H1 (cell line): Measurements from ENCODE around the gene RFX2. TPM values are rescaled to one million over a fixed set of nuclear protein-coding genes. Genes with fewer than 3 reads are reported as not detected.
A peak's percentile ranks its signal among the peaks of the same experiment; 100 is the strongest.

Experiments
- CTCF ChIA-PET: fragments of 300-600 bp; sonication (Branson Sonifier 250); formaldehyde crosslinking; loops from one replicate; lab custom pipeline; 2021; ENCODE audit not compliant: partially characterized antibody; lab: Charles Lee
- POLR2A ChIA-PET: fragments of 300-600 bp; sonication (Branson Sonifier 250); formaldehyde crosslinking; loops from one replicate; lab custom pipeline; 2021; ENCODE audit warnings: inconsistent platforms; ENCODE audit not compliant: partially characterized antibody; lab: Charles Lee
- DNase-seq, 2 experiments: peaks; one replicate each; pipeline versions ENCODE4 v3.0.0 to v3.0.0-alpha.2; 2010 to 2022; ENCODE audit warnings: low spot score in 2 of 2, low read depth in 1 of 2, mixed read lengths in 1 of 2
- FAIRE-seq: peaks from 2 replicates; lab custom pipeline; 2011; peaks lifted over from hg19 to GRCh38; lab: Jason Lieb, UNC
- H2AFZ ChIP-seq: 2 replicates; pipeline ENCODE4 v1.8.1; 2012; ENCODE audit warnings: low read length, inconsistent platforms
- H2AK5ac ChIP-seq: 2 replicates; pipeline ENCODE4 v1.6.1; 2013; ENCODE audit warnings: low read depth, low read length
- H2BK120ac ChIP-seq: replicated peaks from 2 replicates; pipeline ENCODE3; 2013; ENCODE audit warnings: low read depth, low read length, inconsistent platforms
- H2BK12ac ChIP-seq: 2 replicates; pipeline ENCODE4 v1.6.1; 2013; ENCODE audit warnings: low read depth, low read length
- H2BK15ac ChIP-seq: 2 replicates; pipeline ENCODE4 v1.6.1; 2013; ENCODE audit warnings: low read length
- H2BK20ac ChIP-seq: 2 replicates; pipeline ENCODE4 v1.6.1; 2013; ENCODE audit warnings: low read length
- H2BK5ac ChIP-seq: 2 replicates; pipeline ENCODE4 v1.6.1; 2013; ENCODE audit warnings: low read depth, low read length
- H3K14ac ChIP-seq: 2 replicates; pipeline ENCODE4 v1.6.1; 2013; ENCODE audit warnings: inconsistent platforms; ENCODE audit not compliant: insufficient read length
- H3K18ac ChIP-seq: 2 replicates; pipeline ENCODE4 v1.6.1; 2013; ENCODE audit warnings: low read length; ENCODE audit errors: extremely low read depth
- H3K23ac ChIP-seq: 2 replicates; pipeline ENCODE4 v1.6.1; 2013; ENCODE audit warnings: inconsistent platforms; ENCODE audit not compliant: insufficient read length
- H3K23me2 ChIP-seq: 2 replicates; pipeline ENCODE4 v1.6.1; 2013; ENCODE audit warnings: low read depth, low read length
- H3K27ac ChIP-seq: 2 replicates; pipeline ENCODE4 v1.6.1; 2011; ENCODE audit warnings: low read depth, low read length, inconsistent platforms
- H3K27me3 ChIP-seq, 4 experiments: replicated peaks in 1 of 4; 1 replicate in 1 of 4; 2 replicates in 3 of 4; pipeline versions ENCODE4 v1.6.1 to v1.8.1; 2011 to 2013; ENCODE audit warnings: low read length in 3 of 4, mild to moderate bottlenecking in 3 of 4, inconsistent platforms in 2 of 4, mixed read lengths in 2 of 4, moderate library complexity in 1 of 4; ENCODE audit not compliant: control insufficient read depth in 3 of 4, insufficient read depth in 3 of 4; ENCODE audit errors: extremely low read depth in 1 of 4
- H3K36me3 ChIP-seq, 4 experiments: 2 replicates each; pipeline versions ENCODE4 v1.6.1 to v1.8.1; 2011 to 2013; ENCODE audit warnings: mild to moderate bottlenecking in 4 of 4, low read length in 3 of 4, moderate library complexity in 2 of 4, control low read depth in 1 of 4, inconsistent platforms in 1 of 4; ENCODE audit not compliant: insufficient read depth in 4 of 4, control insufficient read depth in 2 of 4
- H3K4ac ChIP-seq: replicated peaks from 2 replicates; pipeline ENCODE3; 2013; ENCODE audit warnings: low read length, low read depth, mixed read lengths, inconsistent platforms; ENCODE audit not compliant: insufficient read length
- H3K4me1 ChIP-seq, 4 experiments: replicated peaks in 1 of 4; 1 replicate in 1 of 4; 2 replicates in 3 of 4; pipeline versions ENCODE4 v1.6.1 to v1.8.1; 2011 to 2013; ENCODE audit warnings: low read length in 3 of 4, inconsistent platforms in 2 of 4, mixed read lengths in 1 of 4; ENCODE audit not compliant: insufficient read depth in 4 of 4, control insufficient read depth in 3 of 4
- H3K4me2 ChIP-seq, 2 experiments: 2 replicates each; pipeline versions ENCODE4 v1.6.1 to v1.8.1; 2011 to 2013; ENCODE audit warnings: low read depth in 2 of 2, low read length in 2 of 2, control low read depth in 1 of 2, inconsistent platforms in 1 of 2, mild to moderate bottlenecking in 1 of 2; ENCODE audit not compliant: insufficient read depth in 1 of 2
- H3K4me3 ChIP-seq, 4 experiments: fragments of 200-600, 300-600 bp in 1 of 4; sonication (generic), shearing (Covaris generic), sonication (Bioruptor Twin) in 1 of 4; 2 replicates each; pipeline versions ENCODE4 v1.5.1 to v1.8.1; 2011 to 2016; ENCODE audit warnings: low read length in 4 of 4, low read depth in 3 of 4, control low read depth in 2 of 4, inconsistent platforms in 2 of 4, mild to moderate bottlenecking in 2 of 4, mixed read lengths in 1 of 4, moderate library complexity in 1 of 4; ENCODE audit not compliant: insufficient read depth in 2 of 4; ENCODE audit errors: extremely low read depth in 1 of 4
- H3K56ac ChIP-seq: replicated peaks from 2 replicates; pipeline ENCODE3; 2013; ENCODE audit warnings: low read depth, mild to moderate bottlenecking, mixed read lengths, low read length, inconsistent platforms; ENCODE audit not compliant: insufficient read length
- H3K79me1 ChIP-seq: 2 replicates; pipeline ENCODE4 v1.6.1; 2013; ENCODE audit warnings: low read depth, low read length, control low read depth
- H3K79me2 ChIP-seq, 2 experiments: 2 replicates each; pipeline versions ENCODE4 v1.6.1 to v1.8.1; 2012 to 2013; ENCODE audit warnings: low read length in 2 of 2, mild to moderate bottlenecking in 2 of 2, inconsistent platforms in 1 of 2; ENCODE audit not compliant: insufficient read depth in 2 of 2, control insufficient read depth in 1 of 2
- H3K9ac ChIP-seq, 4 experiments: replicated peaks in 1 of 4; 1 replicate in 1 of 4; 2 replicates in 3 of 4; pipeline versions ENCODE4 v1.6.1 to v1.8.1; 2011 to 2013; ENCODE audit warnings: low read depth in 3 of 4, low read length in 3 of 4, control low read depth in 2 of 4, mild to moderate bottlenecking in 2 of 4, moderate library complexity in 2 of 4, inconsistent platforms in 1 of 4; ENCODE audit errors: extremely low read depth in 1 of 4
- H3K9me3 ChIP-seq, 2 experiments: 2 replicates each; pipeline versions ENCODE4 v1.6.1 to v1.8.1; 2012 to 2013; ENCODE audit warnings: mild to moderate bottlenecking in 2 of 2, moderate library complexity in 2 of 2, control low read depth in 1 of 2, inconsistent platforms in 1 of 2, low read depth in 1 of 2, low read length in 1 of 2, mixed read lengths in 1 of 2; ENCODE audit not compliant: insufficient read depth in 2 of 2
- H4K20me1 ChIP-seq, 2 experiments: replicated peaks in 1 of 2; 2 replicates each; pipeline versions ENCODE3 to v1.8.1; 2011 to 2013; ENCODE audit warnings: inconsistent platforms in 2 of 2, low read length in 2 of 2, mild to moderate bottlenecking in 1 of 2; ENCODE audit not compliant: insufficient read depth in 2 of 2, control insufficient read depth in 1 of 2
- H4K5ac ChIP-seq: 2 replicates; pipeline ENCODE4 v1.6.1; 2013; ENCODE audit warnings: low read length, low read depth, mixed read lengths, inconsistent platforms; ENCODE audit not compliant: insufficient read length
- H4K8ac ChIP-seq: 2 replicates; pipeline ENCODE4 v1.8.0; 2013; ENCODE audit warnings: mild to moderate bottlenecking, moderate library complexity, low read length, inconsistent platforms; ENCODE audit not compliant: insufficient read depth; ENCODE audit errors: extremely low read depth
- H4K91ac ChIP-seq: replicated peaks from 2 replicates; pipeline ENCODE3; 2013; ENCODE audit warnings: low read length, mixed read lengths, inconsistent platforms; ENCODE audit not compliant: insufficient read length
- BACH1 ChIP-seq: IDR thresholded peaks from 2 replicates; pipeline ENCODE4 v1.6.1; 2012; ENCODE audit warnings: low read length, improper control_type of control experiment
- WGBS, 2 experiments: shearing (Covaris generic) in 1 of 2; methylation state at CpG; one replicate each; pipeline versions ENCODE4 v1.1.6 to v1.1.7; 2013 to 2015; ENCODE audit warnings: low lambda C conversion rate in 2 of 2, mixed read lengths in 2 of 2, inconsistent platforms in 1 of 2, low coverage in 1 of 2, missing lambda C conversion rate in 1 of 2; ENCODE audit not compliant: insufficient replicate concordance in 2 of 2, insufficient coverage in 1 of 2, insufficient read length in 1 of 2; ENCODE audit errors: extremely low coverage in 1 of 2, missing lambda C conversion rate in 1 of 2; 5-methylcytosine and 5-hydroxymethylcytosine counted together
- polyA plus RNA-seq, 7 experiments: library from polyadenylated mRNA; depleted of rRNA in 3 of 7; stranded (reverse) in 5 of 7; unstranded in 2 of 7; fragments of >200 nt in 5 of 7; fragments of 200-250 nt in 2 of 7; gene quantifications; 1 replicate in 5 of 7; 2 replicates in 1 of 7; 4 replicates in 1 of 7; pipeline versions ENCODE4 v1.2.1 to v1.2.3, GENCODE V29; 2011 to 2013; ENCODE audit warnings: missing spikeins in 2 of 7, mixed read lengths in 2 of 7
- total RNA-seq: library from RNA; stranded (reverse); fragmentation: NEBNext Ultra II Directional; extraction: Animal tissue kit (Norgen Biotek cat#: 25700); gene quantifications from 2 replicates; pipeline ENCODE4 v1.2.1, GENCODE V29; 2021

Gene RFX2
- total and polyA plus RNA-seq, 2 of the 8 experiments (the other 6 are each of a cell fraction or from before 2014, with no cell fraction given), result 4.8 to 5.3 TPM

DNA sequence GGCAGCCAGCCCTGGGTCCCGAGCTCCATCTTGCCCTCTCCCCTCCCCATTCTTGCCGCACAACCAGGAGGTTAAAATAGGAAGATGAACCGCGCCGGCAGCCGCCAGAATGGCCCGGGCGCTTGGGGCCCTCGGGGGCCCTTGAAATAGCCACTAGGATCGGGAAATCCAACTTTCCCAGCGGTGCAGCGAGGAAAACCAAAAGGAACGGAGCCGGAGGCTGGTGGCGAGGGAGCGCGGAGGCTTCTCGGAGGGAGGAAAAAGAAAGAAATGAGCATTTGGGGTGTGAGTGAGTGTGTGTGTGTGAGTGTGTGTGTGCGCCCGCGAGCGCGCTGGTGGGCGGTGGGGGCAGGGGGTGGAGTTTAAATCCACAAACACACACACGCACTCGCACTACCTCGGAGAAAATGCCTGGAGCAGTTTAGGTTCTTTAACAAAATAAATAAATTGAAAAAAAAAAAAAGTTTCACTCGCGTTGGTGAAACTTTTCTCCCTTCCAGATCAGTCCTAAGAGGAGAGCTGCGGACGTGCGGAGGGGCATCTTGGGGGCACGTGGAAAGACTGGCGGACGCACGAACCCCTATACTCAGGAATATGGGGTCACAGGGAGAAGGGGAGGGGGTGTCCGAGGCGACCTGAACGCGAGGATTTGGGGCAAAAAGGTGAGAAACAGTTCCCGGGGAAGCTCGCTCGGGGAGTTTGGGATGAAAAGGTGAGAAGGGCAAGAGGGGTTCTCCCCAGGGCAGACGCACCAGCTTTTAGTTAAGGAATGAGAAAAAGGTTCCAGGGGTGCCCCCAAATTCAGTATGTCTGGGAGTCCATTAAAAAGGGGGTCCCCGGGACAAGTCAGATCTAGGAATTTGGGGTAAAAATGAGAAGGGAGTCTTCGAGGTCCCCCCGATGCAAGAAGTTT is 1.3 kb downstream of the RFX2 start:
- H2BK5ac ChIP-seq, result no peak overlapping the region
- H4K91ac ChIP-seq, result no peak overlapping the region
- H3K23ac ChIP-seq, result no peak overlapping the region
- H4K20me1 ChIP-seq, result peaks cover 0 to 3% of the 10 kb centered on the region in 2 experiments
- H3K9me3 ChIP-seq, result no peaks in the 10 kb centered on the region
- H3K18ac ChIP-seq, result no peak overlapping the region; the same call in 1 of the 2 replicates
- H3K4me3 ChIP-seq, result peak overlapping the region; percentile 43 to 68 (median 47)
- ChIA-PET CTCF (interaction anchor here (0.8 to 1.1 kb wide), 2 partner anchors 52 to 86 kb away, joined by 3 read pairs; no protein-coding TSS in a partner anchor), POLR2A (interaction anchor here (0.7 to 1.1 kb wide), 2 partner anchors 11 to 109 kb away, joined by 3 read pairs; no protein-coding TSS in a partner anchor)
- 6% methylated on average over 41 of the region's 47 CpGs; no CpG with 5 or more reads in 1 of the 2 experiments for WGBS, 2 experiments
- H3K79me1 ChIP-seq, result no peaks in the 10 kb centered on the region
- no peaks in the 10 kb centered on the region for H3K36me3 ChIP-seq
- H2BK15ac ChIP-seq, result no peak overlapping the region
- peaks cover 11 to 26% (median 22%) of the 10 kb centered on the region in 4 experiments for H3K27me3 ChIP-seq
- H4K5ac ChIP-seq, result no peak overlapping the region
- H3K4ac ChIP-seq, result no peak overlapping the region
- no peak overlapping the region for H3K27ac ChIP-seq
- H2AFZ ChIP-seq, result peak overlapping the region; percentile 37; the same call in 1 of the 2 replicates
- H2BK12ac ChIP-seq, result no peak overlapping the region
- H3K23me2 ChIP-seq, result peaks cover 8% of the 10 kb centered on the region
- no peak overlapping the region for H3K56ac ChIP-seq
- no peak for FAIRE-seq
- no peaks in the 10 kb centered on the region; a peak in 2 of 7 replicates for H3K4me1 ChIP-seq
- H2BK20ac ChIP-seq, result no peak overlapping the region
- no peak overlapping the region for H3K14ac ChIP-seq
- H3K79me2 ChIP-seq, result no peaks in the 10 kb centered on the region
- no peak overlapping the region for H2BK120ac ChIP-seq
- no peak overlapping the region; a peak in 1 of 7 replicates for H3K9ac ChIP-seq
- H2AK5ac ChIP-seq, result no peak overlapping the region
- DNase-seq, result peak in 1 of 2 experiments; percentile 54
- no peak overlapping the region for H4K8ac ChIP-seq
- peak overlapping the region; percentile 83 to 94 for H3K4me2 ChIP-seq
- TF ChIP-seq BACH1, result peak; percentile 60
